Heart right ventricle (tissue), 16 donors: ENCODE results near the gene PPP1R18. TPM values are rescaled to one million over a fixed set of nuclear protein-coding genes. Genes with fewer than 3 reads are reported as not detected.
"Not testable (repeated sequence)": the region's sequence is repeated elsewhere in the genome, so short reads cannot be mapped to it uniquely, and the experiment has no call there.

Experiments used
- ATAC-seq, 8 donors: fragments of 200-7000 bp; cut with Tn5 transposase; one replicate each; pipeline ENCODE4 v1.9.1; 2020; ENCODE audit warnings: mild to moderate bottlenecking in 8 of 8, moderate library complexity in 8 of 8, moderate number of reproducible peaks in 1 of 8
- DNase-seq, 2 donors: peaks; one replicate each; pipeline ENCODE4 v3.0.0-alpha.2; 2020
- H3K27ac ChIP-seq, 10 donors: fragments of 200-600 bp; sonication (generic) in 2 of 10; one replicate each; pipeline versions ENCODE4 v1.5.0 to v1.8.0; 2020 to 2022; ENCODE audit warnings: mild to moderate bottlenecking in 3 of 10
- H3K27me3 ChIP-seq, 7 donors: fragments of 200-600 bp; one replicate each; pipeline ENCODE4 v1.8.0; 2021 to 2022; ENCODE audit warnings: mild to moderate bottlenecking in 2 of 7
- H3K36me3 ChIP-seq, 9 donors: fragments of 200-600 bp; sonication (generic) in 1 of 9; one replicate each; pipeline versions ENCODE4 v1.5.0 to v1.8.0; 2020 to 2022; ENCODE audit warnings: mild to moderate bottlenecking in 2 of 9
- H3K4me1 ChIP-seq, 9 donors: fragments of 200-600 bp; sonication (generic) in 1 of 9; one replicate each; pipeline versions ENCODE4 v1.5.0 to v1.8.0; 2020 to 2022; ENCODE audit warnings: mild to moderate bottlenecking in 4 of 9
- H3K4me3 ChIP-seq, 10 donors: fragments of 200-600 bp; sonication (generic) in 2 of 10; one replicate each; pipeline versions ENCODE4 v1.5.0 to v1.8.0; 2020 to 2022; ENCODE audit warnings: mild to moderate bottlenecking in 7 of 10, moderate library complexity in 2 of 10
- H3K9me3 ChIP-seq, 11 donors: fragments of 200-600 bp in 10 of 11; sonication (generic) in 2 of 11; one replicate each; pipeline versions ENCODE4 v1.5.0 to v1.8.0; 2013 to 2022; ENCODE audit warnings: mild to moderate bottlenecking in 2 of 11, control low read depth in 1 of 11, moderate library complexity in 1 of 11
- CTCF ChIP-seq, 9 donors: fragments of 200-600 bp; sonication (generic) in 2 of 9; IDR thresholded peaks; one replicate each; pipeline versions ENCODE4 v1.5.0 to v1.8.0; 2021 to 2022; ENCODE audit warnings: antibody characterized with exemption in 9 of 9, mild to moderate bottlenecking in 5 of 9, moderate library complexity in 1 of 9
- WGBS, 2 donors: extraction: QIAGEN DNeasy Blood & Tissue Kit; methylation state at CpG; one replicate each; pipeline ENCODE4 v1.1.7; 2013; ENCODE audit warnings: inconsistent platforms in 1 of 2; 5-methylcytosine and 5-hydroxymethylcytosine counted together
- intact Hi-C, 10 donors: fragments of 100-400 bp; cut with DNase I; formaldehyde crosslinking; loops; one replicate each; pipeline versions ENCODE4 v1.11.1 to v1.14.2; 2022
- polyA plus RNA-seq, 2 donors: library from polyadenylated mRNA; stranded (reverse); fragments of 200-250 nt; gene quantifications; one replicate each; pipeline ENCODE4 v1.2.3, GENCODE V29; 2013
- total RNA-seq, 10 donors: library from RNA; stranded (reverse); fragmentation: NEBNext Ultra II Directional in 3 of 10; extraction: Animal tissue kit (Norgen Biotek cat#: 25700) in 3 of 10; gene quantifications; one replicate each; pipeline versions ENCODE4 v1.2.1 to v1.2.4, GENCODE V29; 2021 to 2023
- donor health status: Arrhythmogenic right ventricular cardiomyopathy.
- donor health status: ischemic (EF 13 %, LVEDD 7.1; RV severe dilation, severe dysfunction).
- donor health status: healthy with polysubstance abuse.
- donor health status: DM: no; HTN: yes; CAD: no.
- donor health status: DM: no; HTN: no; CAD: no.
- donor health status: ischemic (EF 25% LVEDD 6.9; RV normal size, moderate dysfunction).
- donor health status: ischemic (EF 25% LVEDD 5.7; RV mildly dilated, moderate dysfunction).
- donor health status: healthy.
- donor health status: DM: yes; HTN: yes; CAD: no.
- donor health status: Ischemic cardiomyopathy.
- donor health status: ischemic (EF 35%, LVEDD 5.7; RV mildly dilated, moderate dysfunction).
- donor health status: nonischemic (EF 11% LVEDD 7.7; RV severe dilation, severe dysfunction).
- donor health status: DM: yes; HTN: yes; CAD: no.
- donor health status: PGD.
- donor health status: ischemic (EF 29% LVEDD 5.4; RV normal size, mild dysfunction).
- donor health status: nonischemic (EF 23%, LVEDD 6.1; RV moderate dilation, normal function).

PPP1R18 gene
- total and polyA plus RNA-seq, 12 donors = 8.2 to 47.7 (median 17.2) TPM

DNA sequence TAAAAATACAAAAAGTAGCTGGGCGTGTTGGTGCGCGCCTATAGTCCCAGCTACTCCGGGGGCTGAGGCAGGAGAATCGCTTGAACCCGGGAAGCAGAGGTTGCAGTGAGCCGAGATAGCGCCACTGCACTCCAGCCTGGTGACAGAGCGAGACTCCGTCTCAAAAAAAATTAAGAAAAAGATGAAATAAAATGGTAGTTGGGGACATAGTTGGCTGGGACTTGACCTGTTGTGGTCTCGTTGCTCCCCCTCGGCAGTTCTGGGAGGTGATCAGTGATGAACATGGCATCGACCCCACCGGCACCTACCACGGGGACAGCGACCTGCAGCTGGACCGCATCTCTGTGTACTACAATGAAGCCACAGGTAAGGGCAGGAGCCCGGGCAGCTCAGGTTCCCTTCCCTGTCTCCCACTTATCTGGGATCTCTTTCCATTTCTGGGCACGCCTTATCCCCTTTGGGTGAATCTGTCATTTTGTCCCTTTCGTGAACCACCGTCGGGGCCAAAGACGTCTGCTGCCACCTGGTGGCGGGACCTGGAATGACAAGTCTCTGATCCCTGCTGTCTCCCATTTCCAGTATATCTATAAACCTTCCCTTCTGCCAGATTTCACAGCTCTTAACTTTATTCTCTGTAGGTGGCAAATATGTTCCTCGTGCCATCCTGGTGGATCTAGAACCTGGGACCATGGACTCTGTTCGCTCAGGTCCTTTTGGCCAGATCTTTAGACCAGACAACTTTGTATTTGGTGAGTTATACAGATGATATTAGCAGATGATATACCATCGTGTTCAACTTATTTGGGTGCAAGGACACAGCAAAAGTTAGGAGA, 36.1 kb upstream of the PPP1R18 start:
- no peaks in the 10 kb centered on the region for H3K27me3 ChIP-seq
- no peaks in the 10 kb centered on the region for H3K9me3 ChIP-seq
- ATAC-seq (peak in 5 of 8 donors; percentile 1 to 25 (median 10)), DNase-seq (peak; percentile 80 to 85)
- peak overlapping the region in 9 of 10 donors; percentile 73 to 99 (median 97) for H3K27ac ChIP-seq
- intact Hi-C loops = loop anchor here (1.0 to 10.0 kb wide), 10 partner anchors 42 to 238 kb away; partner anchors contain the start of genes GNL1 (in 3 of the 10), PRR3 (in 3 of the 10), ATAT1 (in 1 of the 10) and HLA-E (in 1 of the 10)
- H3K4me3 ChIP-seq = peak overlapping the region; percentile 34 to 98 (median 84)
- peaks cover 0 to 60% (median 34%) of the 10 kb centered on the region in 9 donors for H3K36me3 ChIP-seq
- WGBS, 2 donors = 13 to 17% methylated on average over 27 of the region's 27 CpGs
- TF ChIP-seq CTCF (IDR thresholded peaks at IDR 0.05) = peak in 8 of 9 donors; percentile 96 to 99 (median 97)
- peaks cover 7 to 71% (median 61%) of the 10 kb centered on the region in 9 donors for H3K4me1 ChIP-seq

DNA sequence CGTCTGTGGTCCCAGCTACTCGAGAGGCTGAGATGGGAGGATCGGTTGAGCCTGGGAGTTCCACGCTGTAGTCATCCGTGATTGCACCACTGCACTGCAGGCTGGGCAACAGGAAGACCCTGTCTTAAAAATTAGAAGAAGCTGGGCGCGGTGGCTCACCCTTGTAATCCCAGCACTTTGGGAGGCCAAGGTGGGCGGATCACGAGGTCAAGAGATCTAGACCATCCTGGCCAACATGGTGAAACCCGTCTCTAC, 35.5 kb upstream of the PPP1R18 start:
- intact Hi-C loops = loop anchor here (1.0 to 10.0 kb wide), 10 partner anchors 41 to 237 kb away; partner anchors contain the start of genes GNL1 (in 3 of the 10), PRR3 (in 3 of the 10), ATAT1 (in 1 of the 10) and HLA-E (in 1 of the 10)
- H3K27me3 ChIP-seq, DNase-seq, H3K9me3 ChIP-seq, ATAC-seq: not testable (repeated sequence)
- Histone ChIP-seq H3K4me3 (peak overlapping the region; percentile 34 to 98 (median 84)), H3K27ac (peak overlapping the region in 9 of 10 donors; percentile 73 to 99 (median 97)), H3K36me3 (peaks cover 0 to 55% (median 29%) of the 10 kb centered on the region in 9 donors), H3K4me1 (peaks cover 7 to 71% (median 61%) of the 10 kb centered on the region in 9 donors)
- WGBS, 2 donors = 16 to 17% methylated on average over 10 of the region's 10 CpGs

- Histone ChIP-seq H3K4me1 (peaks cover 7 to 75% (median 65%) of the 10 kb centered on the region in 9 donors), H3K36me3 (peaks cover 0 to 49% (median 27%) of the 10 kb centered on the region in 9 donors), H3K27me3 (no peaks in the 10 kb centered on the region), H3K9me3 (no peaks in the 10 kb centered on the region), H3K4me3 (peak overlapping the region; percentile 67 to 98 (median 88)), H3K27ac (peak overlapping the region; percentile 70 to 99 (median 96))
- DNase-seq (peak; percentile 93 to 94), ATAC-seq (peak; percentile 70 to 82 (median 78))
- WGBS, 2 donors = 1 to 2% methylated on average over 69 to 71 of the region's 71 CpGs
- intact Hi-C loops = loop anchor here (1.0 to 10.0 kb wide), 12 partner anchors 35 to 237 kb away; partner anchors contain the start of genes PPP1R18 (in 5 of the 10), MRPS18B (in 4 of the 10), PPP1R10 (in 4 of the 10) and GNL1 (in 3 of the 10)
- TF ChIP-seq CTCF (IDR thresholded peaks at IDR 0.05) = peak; percentile 30 to 76 (median 49)
These were observed 35.0 kb upstream of the PPP1R18 start for GRCh38 chr6:30721198-30722024.

- no peaks in the 10 kb centered on the region for H3K27me3 ChIP-seq
- H3K36me3 ChIP-seq = peaks cover 0 to 43% (median 27%) of the 10 kb centered on the region in 9 donors
- intact Hi-C loops = loop anchor here in 8 of 10 donors (1.0 to 10.0 kb wide), 10 partner anchors 34 to 236 kb away; partner anchors contain the start of genes MRPS18B (in 5 of the 8), PPP1R10 (in 5 of the 8), PPP1R18 (in 5 of the 8) and GNL1 (in 3 of the 8)
- peak overlapping the region; percentile 67 to 98 (median 88) for H3K4me3 ChIP-seq
- peaks cover 7 to 74% (median 68%) of the 10 kb centered on the region in 9 donors for H3K4me1 ChIP-seq
- DNase-seq (peak; percentile 73), ATAC-seq (peak; percentile 2 to 47 (median 18))
- no peaks in the 10 kb centered on the region for H3K9me3 ChIP-seq
- TF ChIP-seq CTCF (IDR thresholded peaks at IDR 0.05) = no peak
- peak overlapping the region; percentile 70 to 99 (median 96) for H3K27ac ChIP-seq
- 1% methylated on average over 29 of the region's 29 CpGs for WGBS, 2 donors
These were observed 34.3 kb upstream of the PPP1R18 start for GRCh38 chr6:30720738-30721197.
